ENCODE data around the gene LHFPL4.

DNA sequence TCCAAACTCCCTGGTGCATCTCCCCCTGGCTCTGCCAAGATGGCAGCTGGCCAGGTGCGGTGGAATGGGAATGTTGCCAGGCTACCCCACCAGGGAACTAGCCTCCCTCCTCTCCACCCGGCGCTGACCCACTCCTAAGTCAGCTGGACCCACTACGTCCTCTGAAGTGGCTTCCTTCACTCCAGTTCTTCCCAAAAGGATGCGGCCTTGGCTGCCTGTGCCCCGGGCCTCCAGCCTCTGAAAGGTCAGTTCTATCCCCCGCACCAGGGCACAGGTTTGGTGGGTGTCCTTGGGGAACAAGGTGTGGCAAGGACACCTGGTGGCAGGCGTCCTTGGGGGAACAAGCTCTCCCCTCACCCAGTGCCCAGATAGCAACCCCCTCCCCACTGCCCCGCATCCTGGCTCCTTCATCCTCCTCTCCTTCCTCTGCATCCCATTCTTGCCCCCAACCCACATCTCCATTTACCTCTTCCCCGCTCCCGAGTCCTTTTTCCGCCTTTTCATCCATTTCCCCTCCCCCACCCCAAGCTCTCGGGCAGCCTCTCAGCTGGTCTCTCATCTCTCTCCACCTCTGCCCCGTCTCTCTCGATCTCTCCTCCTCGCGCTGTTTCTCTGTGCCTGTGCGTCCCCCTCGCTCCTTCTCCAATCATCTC, 54.0 kb downstream of the LHFPL4 start:
- TF ChIP-seq ZNF260 (CRISPR knock-in tag; IDR thresholded peaks at IDR 0.05; ENCODE audit: borderline replicate concordance, low read depth) (no peak), TAF1 (CRISPR knock-in tag; IDR thresholded peaks at IDR 0.05) (no peak), ZMAT3 (CRISPR knock-in tag; conservative IDR thresholded peaks at IDR 0.05) (no peak), SMARCC2 (IDR thresholded peaks at IDR 0.05) (no peak), MYC (CRISPR knock-in tag; IDR thresholded peaks at IDR 0.05; ENCODE audit: borderline replicate concordance) (no peak), POLR2AphosphoS5 (IDR thresholded peaks at IDR 0.05; ENCODE audit: low read depth, low read length) (no peak), YY1 (IDR thresholded peaks at IDR 0.05; ENCODE audit: insufficient read depth, insufficient replicate concordance, low read depth, low read length) (no peak), ZFP62 (CRISPR knock-in tag; IDR thresholded peaks at IDR 0.05) (no peak)
- TF ChIP-seq, protein P1, sequence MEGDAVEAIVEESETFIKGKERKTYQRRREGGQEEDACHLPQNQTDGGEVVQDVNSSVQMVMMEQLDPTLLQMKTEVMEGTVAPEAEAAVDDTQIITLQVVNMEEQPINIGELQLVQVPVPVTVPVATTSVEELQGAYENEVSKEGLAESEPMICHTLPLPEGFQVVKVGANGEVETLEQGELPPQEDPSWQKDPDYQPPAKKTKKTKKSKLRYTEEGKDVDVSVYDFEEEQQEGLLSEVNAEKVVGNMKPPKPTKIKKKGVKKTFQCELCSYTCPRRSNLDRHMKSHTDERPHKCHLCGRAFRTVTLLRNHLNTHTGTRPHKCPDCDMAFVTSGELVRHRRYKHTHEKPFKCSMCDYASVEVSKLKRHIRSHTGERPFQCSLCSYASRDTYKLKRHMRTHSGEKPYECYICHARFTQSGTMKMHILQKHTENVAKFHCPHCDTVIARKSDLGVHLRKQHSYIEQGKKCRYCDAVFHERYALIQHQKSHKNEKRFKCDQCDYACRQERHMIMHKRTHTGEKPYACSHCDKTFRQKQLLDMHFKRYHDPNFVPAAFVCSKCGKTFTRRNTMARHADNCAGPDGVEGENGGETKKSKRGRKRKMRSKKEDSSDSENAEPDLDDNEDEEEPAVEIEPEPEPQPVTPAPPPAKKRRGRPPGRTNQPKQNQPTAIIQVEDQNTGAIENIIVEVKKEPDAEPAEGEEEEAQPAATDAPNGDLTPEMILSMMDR (CRISPR knock-in tag; IDR thresholded peaks at IDR 0.05) = no peak
- TF ChIP-seq, protein P2, sequence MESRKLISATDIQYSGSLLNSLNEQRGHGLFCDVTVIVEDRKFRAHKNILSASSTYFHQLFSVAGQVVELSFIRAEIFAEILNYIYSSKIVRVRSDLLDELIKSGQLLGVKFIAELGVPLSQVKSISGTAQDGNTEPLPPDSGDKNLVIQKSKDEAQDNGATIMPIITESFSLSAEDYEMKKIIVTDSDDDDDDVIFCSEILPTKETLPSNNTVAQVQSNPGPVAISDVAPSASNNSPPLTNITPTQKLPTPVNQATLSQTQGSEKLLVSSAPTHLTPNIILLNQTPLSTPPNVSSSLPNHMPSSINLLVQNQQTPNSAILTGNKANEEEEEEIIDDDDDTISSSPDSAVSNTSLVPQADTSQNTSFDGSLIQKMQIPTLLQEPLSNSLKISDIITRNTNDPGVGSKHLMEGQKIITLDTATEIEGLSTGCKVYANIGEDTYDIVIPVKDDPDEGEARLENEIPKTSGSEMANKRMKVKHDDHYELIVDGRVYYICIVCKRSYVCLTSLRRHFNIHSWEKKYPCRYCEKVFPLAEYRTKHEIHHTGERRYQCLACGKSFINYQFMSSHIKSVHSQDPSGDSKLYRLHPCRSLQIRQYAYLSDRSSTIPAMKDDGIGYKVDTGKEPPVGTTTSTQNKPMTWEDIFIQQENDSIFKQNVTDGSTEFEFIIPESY (CRISPR knock-in tag; IDR thresholded peaks at IDR 0.05) = no peak
- TF ChIP-seq, protein P3, sequence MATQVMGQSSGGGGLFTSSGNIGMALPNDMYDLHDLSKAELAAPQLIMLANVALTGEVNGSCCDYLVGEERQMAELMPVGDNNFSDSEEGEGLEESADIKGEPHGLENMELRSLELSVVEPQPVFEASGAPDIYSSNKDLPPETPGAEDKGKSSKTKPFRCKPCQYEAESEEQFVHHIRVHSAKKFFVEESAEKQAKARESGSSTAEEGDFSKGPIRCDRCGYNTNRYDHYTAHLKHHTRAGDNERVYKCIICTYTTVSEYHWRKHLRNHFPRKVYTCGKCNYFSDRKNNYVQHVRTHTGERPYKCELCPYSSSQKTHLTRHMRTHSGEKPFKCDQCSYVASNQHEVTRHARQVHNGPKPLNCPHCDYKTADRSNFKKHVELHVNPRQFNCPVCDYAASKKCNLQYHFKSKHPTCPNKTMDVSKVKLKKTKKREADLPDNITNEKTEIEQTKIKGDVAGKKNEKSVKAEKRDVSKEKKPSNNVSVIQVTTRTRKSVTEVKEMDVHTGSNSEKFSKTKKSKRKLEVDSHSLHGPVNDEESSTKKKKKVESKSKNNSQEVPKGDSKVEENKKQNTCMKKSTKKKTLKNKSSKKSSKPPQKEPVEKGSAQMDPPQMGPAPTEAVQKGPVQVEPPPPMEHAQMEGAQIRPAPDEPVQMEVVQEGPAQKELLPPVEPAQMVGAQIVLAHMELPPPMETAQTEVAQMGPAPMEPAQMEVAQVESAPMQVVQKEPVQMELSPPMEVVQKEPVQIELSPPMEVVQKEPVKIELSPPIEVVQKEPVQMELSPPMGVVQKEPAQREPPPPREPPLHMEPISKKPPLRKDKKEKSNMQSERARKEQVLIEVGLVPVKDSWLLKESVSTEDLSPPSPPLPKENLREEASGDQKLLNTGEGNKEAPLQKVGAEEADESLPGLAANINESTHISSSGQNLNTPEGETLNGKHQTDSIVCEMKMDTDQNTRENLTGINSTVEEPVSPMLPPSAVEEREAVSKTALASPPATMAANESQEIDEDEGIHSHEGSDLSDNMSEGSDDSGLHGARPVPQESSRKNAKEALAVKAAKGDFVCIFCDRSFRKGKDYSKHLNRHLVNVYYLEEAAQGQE (IDR thresholded peaks at IDR 0.05; ENCODE audit: borderline replicate concordance in 1 of 2, low read depth in 1 of 2, low read length in 2 of 2) = no peak

Data from HepG2 (cell line).